Osteocyte (in vitro differentiated cells): ENCODE data around the gene FBLN2. TPM values are rescaled to one million over a fixed set of nuclear protein-coding genes. Genes with fewer than 3 reads are reported as not detected.

ENCODE experiments used
- DNase-seq: peaks from one replicate; pipeline ENCODE4 v3.0.0; 2021; ENCODE audit warnings: mixed read lengths; ENCODE audit not compliant: unreplicated experiment; ENCODE audit errors: extremely low spot score
- H3K27ac Mint-ChIP-seq: one replicate; pipeline ENCODE4 v1.8.0; 2021; ENCODE audit warnings: mild to moderate bottlenecking, mixed read lengths; ENCODE audit not compliant: unreplicated experiment
- H3K27me3 Mint-ChIP-seq: one replicate; pipeline ENCODE4 v1.8.0; 2021; ENCODE audit warnings: mixed read lengths; ENCODE audit not compliant: unreplicated experiment
- H3K36me3 Mint-ChIP-seq: one replicate; pipeline ENCODE4 v1.8.0; 2021; ENCODE audit warnings: mixed read lengths; ENCODE audit not compliant: unreplicated experiment
- H3K4me1 Mint-ChIP-seq: one replicate; pipeline ENCODE4 v1.8.0; 2021; ENCODE audit warnings: mixed read lengths; ENCODE audit not compliant: unreplicated experiment
- H3K4me3 Mint-ChIP-seq: one replicate; pipeline ENCODE4 v1.8.0; 2021; ENCODE audit warnings: mild to moderate bottlenecking, moderate library complexity, mixed read lengths; ENCODE audit not compliant: unreplicated experiment
- H3K9me3 Mint-ChIP-seq: one replicate; pipeline ENCODE4 v1.8.0; 2021; ENCODE audit warnings: mixed read lengths; ENCODE audit not compliant: unreplicated experiment
- CTCF ChIP-seq: fragments of 200-600 bp; sonication (generic); IDR thresholded peaks from 2 replicates; pipeline ENCODE4 v1.5.0; 2021; ENCODE audit warnings: antibody characterized with exemption, mild to moderate bottlenecking, moderate library complexity
- total RNA-seq: library from RNA; stranded (reverse); gene quantifications from 2 replicates; pipeline ENCODE4 v1.2.1, GENCODE V29; 2021

FBLN2 gene
- total RNA-seq, 1 donor from 2014 or later, result 215 TPM

DNA sequence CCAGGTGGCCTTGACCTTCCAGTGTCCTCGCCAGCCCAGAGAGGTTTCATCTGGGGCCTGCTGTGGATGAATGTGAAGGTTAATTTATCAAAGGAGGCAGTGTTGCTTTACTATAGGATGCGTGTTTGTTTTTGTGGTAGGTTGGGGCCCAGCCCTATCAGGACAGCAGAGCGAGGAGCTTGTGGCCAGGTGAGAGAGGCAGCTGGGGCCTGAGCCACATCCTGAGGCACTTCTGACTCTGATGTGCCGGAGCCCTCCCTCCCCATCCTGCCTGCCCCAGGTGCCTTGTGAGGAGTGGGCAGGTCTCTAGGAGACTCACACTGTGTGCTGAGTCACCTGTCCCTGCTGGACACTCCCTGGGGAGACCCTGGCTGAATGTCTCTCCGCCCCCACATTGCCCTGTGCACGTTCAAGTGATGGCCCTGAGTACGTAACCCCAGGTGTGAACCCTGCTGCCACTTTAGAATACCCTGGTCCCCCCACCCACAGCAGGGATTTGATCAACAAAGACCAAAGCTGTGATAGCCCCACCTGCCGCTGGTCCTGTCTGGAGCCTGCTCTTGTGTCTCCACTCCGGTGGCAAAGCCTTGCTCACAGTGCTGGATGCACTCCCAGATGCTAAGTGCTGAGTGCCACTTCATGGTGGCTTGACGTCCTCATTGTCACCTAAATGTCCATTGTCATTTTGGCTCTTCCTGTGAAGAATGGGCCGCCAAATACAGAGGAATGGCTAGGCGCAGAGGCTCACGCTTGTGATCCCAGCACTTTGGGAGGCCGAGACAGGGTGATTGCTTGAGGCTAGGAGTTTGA lies 16.0 kb downstream of the FBLN2 start:
- no peak for TF ChIP-seq CTCF
- no peak overlapping the region for H3K4me3 Mint-ChIP-seq
- peaks cover 63% of the 10 kb centered on the region for H3K4me1 Mint-ChIP-seq
- H3K27me3 Mint-ChIP-seq, result no peaks in the 10 kb centered on the region
- no peak for DNase-seq
- no peak overlapping the region for H3K27ac Mint-ChIP-seq
- no peaks in the 10 kb centered on the region for H3K36me3 Mint-ChIP-seq
- H3K9me3 Mint-ChIP-seq, result no peaks in the 10 kb centered on the region

DNA sequence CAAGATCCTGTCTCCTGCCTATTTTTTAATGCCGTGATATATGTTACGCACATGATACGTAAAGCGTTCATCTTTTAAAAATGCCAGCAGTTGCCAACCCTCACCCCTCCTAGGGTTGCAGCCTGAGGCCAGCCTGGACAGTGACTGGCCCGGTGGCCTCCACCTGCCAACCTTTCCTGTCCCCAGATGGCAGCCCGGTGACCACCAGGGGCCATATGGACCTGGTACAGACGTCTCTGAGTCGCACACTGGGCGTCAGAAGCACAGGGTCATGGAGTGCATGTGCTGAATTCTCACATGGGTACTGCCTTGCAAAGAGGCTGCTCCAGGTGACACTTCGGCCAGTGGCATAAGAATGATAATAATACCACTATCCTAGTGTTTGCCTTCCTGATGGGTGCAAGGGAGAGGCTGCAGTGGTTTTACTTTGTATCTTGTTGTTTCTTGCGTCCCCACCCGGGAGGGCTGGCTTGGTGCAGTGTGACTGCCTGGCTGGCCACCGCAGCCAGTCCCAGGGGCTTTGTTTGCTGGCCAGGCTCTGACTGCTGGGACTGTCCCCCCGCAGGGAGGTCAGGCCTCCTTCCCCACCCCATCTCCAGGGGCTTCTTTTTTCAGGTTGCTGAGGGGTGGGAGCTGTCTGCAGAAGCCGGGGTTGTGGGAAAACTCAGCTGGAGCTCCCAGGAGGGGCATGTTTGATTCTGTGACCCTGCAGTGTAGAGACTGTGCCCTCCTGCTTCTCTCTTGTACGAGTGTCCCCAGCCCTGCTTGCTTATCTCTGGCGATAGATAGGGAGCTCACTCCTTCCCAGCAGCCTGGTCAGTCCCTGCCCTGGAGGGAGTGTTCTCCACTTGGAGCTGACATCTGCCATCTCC lies 16.9 kb downstream of the FBLN2 start:
- no peak overlapping the region for H3K27ac Mint-ChIP-seq
- H3K4me3 Mint-ChIP-seq, result no peak overlapping the region
- peaks cover 56% of the 10 kb centered on the region for H3K4me1 Mint-ChIP-seq
- H3K9me3 Mint-ChIP-seq, result no peaks in the 10 kb centered on the region
- no peak for DNase-seq
- no peaks in the 10 kb centered on the region for H3K36me3 Mint-ChIP-seq
- H3K27me3 Mint-ChIP-seq, result no peaks in the 10 kb centered on the region
- no peak for TF ChIP-seq CTCF

- H3K27me3 Mint-ChIP-seq, result no peaks in the 10 kb centered on the region
- DNase-seq, result no peak
- H3K9me3 Mint-ChIP-seq, result no peaks in the 10 kb centered on the region
- H3K4me3 Mint-ChIP-seq, result no peak overlapping the region
- no peaks in the 10 kb centered on the region for H3K36me3 Mint-ChIP-seq
- no peak for TF ChIP-seq CTCF
- no peak overlapping the region for H3K27ac Mint-ChIP-seq
- H3K4me1 Mint-ChIP-seq, result peaks cover 54% of the 10 kb centered on the region
Observed at GRCh38 chr3:13566453-13566748, 17.5 kb downstream of the FBLN2 start.

- H3K4me3 Mint-ChIP-seq, result no peak overlapping the region
- H3K9me3 Mint-ChIP-seq, result no peaks in the 10 kb centered on the region
- DNase-seq, result no peak
- H3K36me3 Mint-ChIP-seq, result no peaks in the 10 kb centered on the region
- no peaks in the 10 kb centered on the region for H3K27me3 Mint-ChIP-seq
- H3K4me1 Mint-ChIP-seq, result peaks cover 50% of the 10 kb centered on the region
- no peak for TF ChIP-seq CTCF
- no peak overlapping the region for H3K27ac Mint-ChIP-seq
Observed at GRCh38 chr3:13566769-13567310, 17.9 kb downstream of the FBLN2 start.
